Activated naive CD8-positive, alpha-beta T cell treated with anti-CD3 and anti-CD28 coated beads for 36 hours (primary cell): ENCODE data around the gene PREP. TPM values are rescaled to one million over a fixed set of nuclear protein-coding genes. Genes with fewer than 3 reads are reported as not detected.
"Not testable (repeated sequence)": the region's sequence is repeated elsewhere in the genome, so short reads cannot be mapped to it uniquely, and the experiment has no call there.

Experiments used
- DNase-seq: peaks from one replicate; pipeline ENCODE4 v3.0.0; 2021
- H3K27ac Mint-ChIP-seq: one replicate; pipeline ENCODE4 v1.8.0; 2022; ENCODE audit warnings: mild to moderate bottlenecking, moderate library complexity, mixed read lengths
- H3K27me3 Mint-ChIP-seq: one replicate; pipeline ENCODE4 v1.8.0; 2022; ENCODE audit warnings: mild to moderate bottlenecking, mixed read lengths
- H3K36me3 Mint-ChIP-seq: one replicate; pipeline ENCODE4 v1.8.0; 2021; ENCODE audit warnings: mild to moderate bottlenecking, mixed read lengths
- H3K4me1 Mint-ChIP-seq: one replicate; pipeline ENCODE4 v1.8.0; 2021; ENCODE audit warnings: mixed read lengths
- H3K4me3 Mint-ChIP-seq: one replicate; pipeline ENCODE4 v1.8.0; 2022; ENCODE audit warnings: mild to moderate bottlenecking, moderate library complexity, mixed read lengths
- H3K9me3 Mint-ChIP-seq: one replicate; pipeline ENCODE4 v1.8.0; 2022; ENCODE audit warnings: mixed read lengths
- total RNA-seq, 2 experiments: library from RNA; stranded (reverse); gene quantifications; one replicate each; pipeline ENCODE4 v1.2.3, GENCODE V29; 2021

The PREP gene
- total RNA-seq, 2 experiments from 2014 or later: 45.9 to 46.4 TPM

DNA sequence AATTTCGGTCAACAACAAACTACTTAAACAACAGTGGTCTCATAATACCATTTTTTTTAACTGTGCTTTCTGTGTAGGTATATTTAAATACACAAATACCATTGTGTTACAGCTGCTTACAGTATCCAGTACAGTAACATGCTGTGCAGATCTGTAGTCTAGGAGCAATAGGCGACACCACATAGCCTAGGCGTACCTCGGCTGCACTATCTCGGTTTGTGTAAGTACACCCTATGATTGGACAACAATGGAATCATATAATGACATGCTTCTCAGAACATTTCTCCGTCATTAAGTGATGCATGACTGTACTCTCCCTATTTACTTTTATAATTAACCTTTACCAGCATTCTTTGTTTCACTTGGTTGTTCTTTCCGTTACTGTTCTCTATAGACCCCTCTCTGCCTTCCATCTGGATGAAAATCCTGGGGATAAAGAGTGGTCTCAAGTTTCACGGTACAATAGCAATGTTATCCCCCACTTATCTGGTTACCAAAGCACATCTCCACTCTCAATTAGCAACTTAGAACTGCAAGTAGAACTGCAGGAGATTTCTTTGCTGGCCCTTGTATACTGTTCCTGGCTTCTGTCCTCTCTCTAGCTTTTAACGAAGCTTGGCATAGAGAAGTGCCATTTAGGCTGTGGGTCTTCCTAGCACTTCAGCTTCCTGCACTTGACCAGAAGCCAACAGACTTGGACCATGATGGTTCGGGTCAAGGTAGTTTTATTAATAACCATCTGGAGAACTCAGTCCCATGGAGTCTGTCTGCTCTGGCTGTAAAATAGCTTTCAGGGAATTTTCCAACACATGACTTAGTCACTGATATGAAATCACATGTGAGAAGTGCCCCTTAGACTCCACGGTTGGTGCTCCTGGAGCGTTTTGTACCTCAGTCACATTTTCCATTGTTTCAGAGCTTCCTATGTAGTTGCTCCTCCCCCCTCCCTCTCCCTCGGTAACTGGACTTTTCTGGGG, 142.7 kb downstream of the PREP start:
- H3K4me3 Mint-ChIP-seq: no peak overlapping the region
- H3K9me3 Mint-ChIP-seq: no peaks in the 10 kb centered on the region
- peaks cover 15% of the 10 kb centered on the region for H3K4me1 Mint-ChIP-seq
- H3K36me3 Mint-ChIP-seq: no peaks in the 10 kb centered on the region
- H3K27me3 Mint-ChIP-seq: peaks cover 3% of the 10 kb centered on the region
- no peak for DNase-seq
- H3K27ac Mint-ChIP-seq: no peak overlapping the region

DNA sequence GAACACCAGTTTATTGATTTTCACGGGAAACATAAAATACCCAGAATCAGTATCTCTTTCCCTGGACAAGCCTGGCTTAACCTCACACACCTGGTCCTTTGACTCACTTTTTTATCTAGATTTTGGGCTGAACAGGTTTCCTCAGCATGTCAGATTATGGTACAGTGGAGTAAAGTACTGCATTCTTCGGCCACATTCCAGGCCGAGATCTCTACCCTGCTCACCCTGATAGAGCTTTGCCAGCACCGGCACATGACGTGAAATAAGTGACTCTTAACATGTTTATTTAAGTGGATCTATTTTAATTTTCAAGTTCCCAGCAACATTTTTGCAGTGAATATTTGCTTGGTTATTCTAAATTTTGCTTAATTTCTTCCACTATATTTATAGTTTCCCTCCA, 144.1 kb downstream of the PREP start:
- Mint-ChIP-seq H3K27me3 (peaks cover 3% of the 10 kb centered on the region), H3K9me3 (no peaks in the 10 kb centered on the region), H3K4me3 (no peak overlapping the region), H3K4me1 (peaks cover 7% of the 10 kb centered on the region), H3K27ac (no peak overlapping the region), H3K36me3 (no peaks in the 10 kb centered on the region)
- DNase-seq: no peak

DNA sequence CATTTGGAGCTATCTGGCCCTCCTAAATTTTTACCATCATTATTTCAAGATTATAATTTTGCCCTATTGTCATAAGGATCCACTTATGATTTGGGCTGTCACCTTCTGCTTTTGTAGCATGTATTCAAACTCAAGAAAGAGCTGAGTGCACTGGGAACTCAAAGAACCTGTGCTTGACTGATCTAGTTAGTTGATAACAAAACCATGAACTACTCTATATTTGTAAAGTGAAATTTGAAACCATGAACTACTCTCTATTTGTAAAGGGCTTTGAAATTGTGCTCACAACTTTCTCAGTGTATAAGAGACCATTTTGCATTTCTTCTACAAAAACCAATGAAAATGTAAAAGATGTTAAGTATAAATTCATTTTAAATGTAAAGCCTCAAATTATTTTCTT, 145.5 kb downstream of the PREP start:
- Mint-ChIP-seq H3K36me3 (no peaks in the 10 kb centered on the region), H3K9me3 (no peaks in the 10 kb centered on the region), H3K27ac (no peak overlapping the region), H3K4me1 (peaks cover 4% of the 10 kb centered on the region), H3K27me3 (peaks cover 3% of the 10 kb centered on the region), H3K4me3 (no peak overlapping the region)
- no peak for DNase-seq

DNA sequence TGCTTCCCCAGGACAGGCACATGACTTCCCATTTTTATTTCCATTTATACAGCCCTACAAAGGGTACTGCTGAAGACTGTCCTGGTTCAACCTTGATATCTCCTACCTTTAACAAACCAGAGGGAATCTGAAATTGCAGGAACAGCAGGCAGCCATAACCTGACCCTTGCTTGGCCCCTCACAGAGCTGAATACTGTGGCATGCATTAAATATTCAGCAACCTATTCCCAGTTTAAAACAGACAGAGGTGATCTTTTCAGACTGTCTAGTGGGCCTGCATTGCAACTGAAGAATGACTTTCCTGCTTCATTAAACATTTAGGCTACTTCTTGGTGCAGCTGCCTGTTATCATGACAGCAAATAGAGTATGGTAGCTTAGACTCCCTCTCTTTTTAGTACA, 146.3 kb downstream of the PREP start:
- no peaks in the 10 kb centered on the region for H3K9me3 Mint-ChIP-seq
- peaks cover 4% of the 10 kb centered on the region for H3K4me1 Mint-ChIP-seq
- no peak overlapping the region for H3K27ac Mint-ChIP-seq
- H3K4me3 Mint-ChIP-seq: no peak overlapping the region
- peaks cover 3% of the 10 kb centered on the region for H3K27me3 Mint-ChIP-seq
- DNase-seq: no peak
- H3K36me3 Mint-ChIP-seq: no peaks in the 10 kb centered on the region

DNA sequence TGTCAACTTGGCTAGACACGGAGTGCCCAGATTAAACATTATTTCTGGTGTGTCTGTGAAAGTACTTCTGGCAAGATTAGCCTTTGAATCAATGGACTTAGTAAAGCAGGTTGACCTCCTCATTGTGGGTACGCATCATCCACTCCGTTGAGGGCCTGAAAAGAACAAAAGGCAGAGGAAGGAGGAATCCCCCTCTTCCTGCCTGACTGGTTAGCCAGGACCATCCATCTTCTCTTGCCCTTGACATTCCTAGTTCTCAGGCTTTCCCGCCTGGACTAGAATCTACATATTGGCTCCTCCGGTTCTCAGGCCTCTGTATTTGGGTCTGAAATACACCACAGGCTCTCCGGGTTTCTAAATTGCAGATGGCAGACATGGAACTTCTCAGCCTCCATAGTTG, 149.1 kb downstream of the PREP start:
- H3K27me3 Mint-ChIP-seq: no peaks in the 10 kb centered on the region
- DNase-seq: no peak
- H3K4me3 Mint-ChIP-seq: no peak overlapping the region
- H3K36me3 Mint-ChIP-seq: no peaks in the 10 kb centered on the region
- H3K9me3 Mint-ChIP-seq: peaks cover 2% of the 10 kb centered on the region
- no peak overlapping the region for H3K27ac Mint-ChIP-seq
- H3K4me1 Mint-ChIP-seq: no peaks in the 10 kb centered on the region

GRCh38 chr6:105251689-105252088, 151.2 kb downstream of the PREP start:
- no peak for DNase-seq
- Mint-ChIP-seq H3K9me3 (peaks cover 2% of the 10 kb centered on the region), H3K27me3 (no peaks in the 10 kb centered on the region), H3K36me3 (no peaks in the 10 kb centered on the region), H3K4me3 (no peak overlapping the region), H3K4me1 (no peaks in the 10 kb centered on the region), H3K27ac (no peak overlapping the region)

DNA sequence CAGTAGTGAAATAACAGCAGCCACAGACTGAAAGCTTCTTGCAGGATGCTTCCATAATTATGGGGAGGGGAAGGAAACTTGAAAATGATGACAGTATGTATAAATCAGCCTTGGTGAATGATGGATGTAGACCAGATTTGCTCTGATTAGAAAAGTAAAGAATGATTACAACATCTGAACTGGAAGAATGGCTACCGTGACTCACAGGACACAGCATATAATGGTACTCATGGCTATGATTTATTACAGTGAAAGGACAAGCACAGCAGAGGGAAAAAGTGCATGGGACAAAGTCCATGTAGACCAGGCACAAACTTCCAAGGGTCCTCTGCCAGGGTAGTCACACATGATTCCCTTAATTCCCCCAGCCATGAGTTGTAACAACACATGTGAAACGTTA, 152.3 kb downstream of the PREP start:
- Mint-ChIP-seq H3K9me3 (peaks cover 3% of the 10 kb centered on the region), H3K36me3 (no peaks in the 10 kb centered on the region), H3K4me1 (no peaks in the 10 kb centered on the region), H3K4me3 (no peak overlapping the region), H3K27ac (no peak overlapping the region), H3K27me3 (no peaks in the 10 kb centered on the region)
- DNase-seq: no peak

DNA sequence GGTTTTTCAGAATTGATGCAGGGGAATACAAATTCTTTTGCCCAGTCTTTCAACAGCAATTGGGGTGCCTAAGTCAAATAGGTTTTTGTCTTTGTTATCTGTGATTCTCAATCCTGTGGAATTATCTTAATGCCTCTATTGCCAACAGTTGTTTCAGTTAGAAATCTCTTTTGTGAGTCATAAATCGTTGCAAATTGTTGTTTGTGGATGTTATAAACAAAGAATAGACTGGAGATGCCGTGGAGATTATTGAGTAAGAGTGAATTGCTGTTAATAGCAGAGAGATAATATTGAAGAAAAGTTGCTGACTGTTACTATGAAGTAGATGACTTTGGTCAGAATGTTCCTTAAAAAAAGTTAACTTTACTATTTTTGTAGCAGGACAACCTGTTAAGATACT, 159.4 kb downstream of the PREP start:
- H3K4me3 Mint-ChIP-seq: no peak overlapping the region

GRCh38 chr6:105235155-105235554, 167.7 kb downstream of the PREP start:
- no peak for DNase-seq
- Mint-ChIP-seq H3K27ac (no peak overlapping the region), H3K9me3 (peaks cover 15% of the 10 kb centered on the region), H3K4me3 (no peak overlapping the region), H3K36me3 (peaks cover 4% of the 10 kb centered on the region), H3K4me1 (no peaks in the 10 kb centered on the region), H3K27me3 (peaks cover 38% of the 10 kb centered on the region)

More for the DNA sequence above, 159.4 kb downstream of the PREP start:
- Mint-ChIP-seq H3K36me3 (no peaks in the 10 kb centered on the region), H3K4me1 (no peaks in the 10 kb centered on the region), H3K27ac (no peak overlapping the region), H3K9me3 (peaks cover 8% of the 10 kb centered on the region), H3K27me3 (peaks cover 29% of the 10 kb centered on the region)
- no peak for DNase-seq

- H3K36me3 Mint-ChIP-seq, H3K4me1 Mint-ChIP-seq, H3K9me3 Mint-ChIP-seq, H3K27ac Mint-ChIP-seq, DNase-seq, H3K4me3 Mint-ChIP-seq: not testable (repeated sequence)
- peaks cover 25% of the 10 kb centered on the region for H3K27me3 Mint-ChIP-seq
These were observed 171.1 kb downstream of the PREP start for GRCh38 chr6:105231771-105232170.

Other genes with a start within 250 kb of the PREP start
- not detected for gene POPDC3, start 223.1 kb downstream of the PREP start, total RNA-seq